Lower lobe of right lung (tissue), 2 donors: ENCODE data around the gene NUP42. TPM values are rescaled to one million over a fixed set of nuclear protein-coding genes. Genes with fewer than 3 reads are reported as not detected.

Experiments
- ATAC-seq, 2 donors: fragments of 200-7000 bp; cut with Tn5 transposase; one replicate each; pipeline ENCODE4 v1.9.1; 2020 to 2022; ENCODE audit warnings: mild to moderate bottlenecking in 2 of 2, moderate library complexity in 2 of 2
- DNase-seq: peaks from one replicate; pipeline ENCODE4 v3.0.0-alpha.2; 2020
- H3K27ac ChIP-seq: fragments of 200-600 bp; one replicate; pipeline ENCODE4 v1.8.0; 2022
- H3K27me3 ChIP-seq: fragments of 200-600 bp; one replicate; pipeline ENCODE4 v1.8.0; 2022; ENCODE audit warnings: low read depth
- H3K36me3 ChIP-seq: fragments of 200-600 bp; one replicate; pipeline ENCODE4 v1.8.0; 2022; ENCODE audit warnings: mild to moderate bottlenecking
- H3K4me1 ChIP-seq: fragments of 200-600 bp; one replicate; pipeline ENCODE4 v1.8.0; 2022
- H3K4me3 ChIP-seq: fragments of 200-600 bp; one replicate; pipeline ENCODE4 v1.8.0; 2022; ENCODE audit warnings: mild to moderate bottlenecking
- H3K9me3 ChIP-seq: fragments of 200-600 bp; one replicate; pipeline ENCODE4 v1.8.0; 2022
- intact Hi-C: fragments of 100-400 bp; cut with DNase I; formaldehyde crosslinking; loops from one replicate; pipeline ENCODE4 v1.11.0; 2022
- total RNA-seq: library from RNA; stranded (reverse); fragmentation: NEBNext Ultra II Directional; extraction: Animal tissue kit (Norgen Biotek cat#: 25700); gene quantifications from one replicate; pipeline ENCODE4 v1.2.1, GENCODE V29; 2021
- TF ChIP-seq, protein P1 (sequence below): fragments of 200-600 bp; IDR thresholded peaks from one replicate; pipeline ENCODE4 v1.8.0; 2022; ENCODE audit warnings: antibody characterized with exemption, mild to moderate bottlenecking
- donor health status: DM: no; HTN: yes; CAD: no; lungs with severe emphysema.

The NUP42 gene
- total RNA-seq, 1 donor from 2014 or later, result 32.7 TPM

DNA sequence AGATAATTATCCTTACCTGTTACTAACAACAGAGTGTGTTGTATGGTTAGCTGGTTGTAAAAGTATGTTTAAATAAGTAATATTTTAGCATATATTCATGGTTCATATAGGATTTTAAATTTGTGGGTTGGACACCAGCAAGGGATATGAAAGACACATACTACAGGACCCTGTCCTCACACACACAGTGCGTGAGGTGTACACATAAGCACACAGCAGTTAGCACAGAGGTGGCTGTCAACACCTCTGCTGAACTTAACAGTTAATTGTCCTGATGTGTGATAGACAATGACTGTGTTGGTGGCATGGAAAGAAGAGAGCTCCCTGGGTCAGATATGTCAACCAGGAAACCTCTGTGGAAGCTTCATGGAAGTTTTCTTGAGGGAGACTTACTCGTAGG lies 23.3 kb upstream of the NUP42 start:
- no peak for DNase-seq
- TF ChIP-seq, protein P1, sequence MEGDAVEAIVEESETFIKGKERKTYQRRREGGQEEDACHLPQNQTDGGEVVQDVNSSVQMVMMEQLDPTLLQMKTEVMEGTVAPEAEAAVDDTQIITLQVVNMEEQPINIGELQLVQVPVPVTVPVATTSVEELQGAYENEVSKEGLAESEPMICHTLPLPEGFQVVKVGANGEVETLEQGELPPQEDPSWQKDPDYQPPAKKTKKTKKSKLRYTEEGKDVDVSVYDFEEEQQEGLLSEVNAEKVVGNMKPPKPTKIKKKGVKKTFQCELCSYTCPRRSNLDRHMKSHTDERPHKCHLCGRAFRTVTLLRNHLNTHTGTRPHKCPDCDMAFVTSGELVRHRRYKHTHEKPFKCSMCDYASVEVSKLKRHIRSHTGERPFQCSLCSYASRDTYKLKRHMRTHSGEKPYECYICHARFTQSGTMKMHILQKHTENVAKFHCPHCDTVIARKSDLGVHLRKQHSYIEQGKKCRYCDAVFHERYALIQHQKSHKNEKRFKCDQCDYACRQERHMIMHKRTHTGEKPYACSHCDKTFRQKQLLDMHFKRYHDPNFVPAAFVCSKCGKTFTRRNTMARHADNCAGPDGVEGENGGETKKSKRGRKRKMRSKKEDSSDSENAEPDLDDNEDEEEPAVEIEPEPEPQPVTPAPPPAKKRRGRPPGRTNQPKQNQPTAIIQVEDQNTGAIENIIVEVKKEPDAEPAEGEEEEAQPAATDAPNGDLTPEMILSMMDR, result no peak
- H3K4me1 ChIP-seq, result no peaks in the 10 kb centered on the region

DNA sequence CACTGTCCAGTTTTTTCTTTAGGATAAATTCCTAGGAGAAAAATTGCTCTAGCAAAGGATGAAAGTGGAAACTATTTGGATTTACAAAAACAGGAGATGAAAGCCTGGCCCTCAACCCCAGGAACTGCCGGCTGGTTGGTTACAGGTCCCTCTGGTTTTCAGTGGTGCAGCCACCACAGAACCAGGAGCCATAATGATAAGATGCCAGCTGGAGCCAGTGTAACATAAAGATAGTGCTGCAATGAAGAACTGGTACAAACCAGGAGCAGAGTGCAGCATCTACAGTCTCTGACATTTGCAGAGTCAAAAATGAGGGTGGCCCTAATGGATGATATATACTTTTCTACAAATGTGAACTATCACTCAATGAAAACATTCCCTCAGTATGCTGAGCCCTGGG lies 20.4 kb upstream of the NUP42 start:
- no peak overlapping the region for H3K27ac ChIP-seq
- H3K4me3 ChIP-seq, result no peak overlapping the region
- H3K9me3 ChIP-seq, result no peaks in the 10 kb centered on the region
- no peak for DNase-seq
- intact Hi-C loops, result no loop called here
- no peak for ATAC-seq
- H3K27me3 ChIP-seq, result no peaks in the 10 kb centered on the region
- TF ChIP-seq, protein P1, result no peak
- H3K36me3 ChIP-seq, result peaks cover 16% of the 10 kb centered on the region
- no peaks in the 10 kb centered on the region for H3K4me1 ChIP-seq

More for the DNA sequence above, 23.3 kb upstream of the NUP42 start:
- H3K27ac ChIP-seq, result no peak overlapping the region
- H3K9me3 ChIP-seq, result no peaks in the 10 kb centered on the region
- H3K27me3 ChIP-seq, result no peaks in the 10 kb centered on the region
- no peak for ATAC-seq
- H3K4me3 ChIP-seq, result no peak overlapping the region
- intact Hi-C loops, result no loop called here
- H3K36me3 ChIP-seq, result peaks cover 16% of the 10 kb centered on the region

DNA sequence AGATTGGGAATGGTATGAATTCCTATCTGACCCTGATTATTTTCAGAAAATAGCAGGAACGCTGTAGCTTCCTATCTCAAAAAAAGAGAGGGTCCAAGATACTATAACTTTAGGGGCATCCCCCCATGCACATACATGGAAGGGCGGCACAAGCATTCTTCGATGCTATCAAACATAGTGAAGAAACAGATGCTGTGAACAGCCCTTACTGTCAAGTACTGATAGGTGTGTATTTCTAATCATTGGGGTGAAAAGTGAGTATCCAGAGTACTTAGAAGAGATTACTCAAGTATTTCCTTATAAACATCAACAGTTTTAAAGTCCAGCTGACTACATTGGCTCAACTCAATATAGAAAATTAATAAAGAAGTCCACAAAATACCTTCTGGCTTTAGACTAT lies 17.0 kb upstream of the NUP42 start:
- intact Hi-C loops, result no loop called here
- Histone ChIP-seq H3K9me3 (no peaks in the 10 kb centered on the region), H3K4me1 (no peaks in the 10 kb centered on the region), H3K4me3 (no peak overlapping the region), H3K36me3 (peaks cover 7% of the 10 kb centered on the region), H3K27me3 (no peaks in the 10 kb centered on the region), H3K27ac (no peak overlapping the region)
- TF ChIP-seq, protein P1, result no peak
- no peak for ATAC-seq
- no peak for DNase-seq

DNA sequence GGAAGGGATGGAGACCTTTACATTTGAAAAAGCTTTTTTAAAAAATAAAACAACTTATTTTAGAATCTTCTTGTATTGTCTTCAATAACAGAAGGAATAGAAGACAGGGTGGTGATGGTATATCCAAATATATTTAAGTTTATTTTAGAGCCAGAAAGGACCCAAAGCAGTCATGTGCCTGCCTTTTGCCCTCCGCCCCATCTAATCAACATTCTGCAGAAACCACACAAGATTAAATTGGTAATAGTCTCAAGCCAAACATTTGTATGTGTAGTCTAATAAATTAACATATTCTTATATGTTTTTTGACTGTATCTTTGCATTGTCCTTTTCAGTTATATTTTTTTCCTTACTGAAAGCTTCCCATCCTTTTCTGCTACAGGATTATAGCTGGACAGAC lies 16.5 kb upstream of the NUP42 start:
- peaks cover 7% of the 10 kb centered on the region for H3K36me3 ChIP-seq
- no peak overlapping the region for H3K27ac ChIP-seq
- DNase-seq (no peak), ATAC-seq (no peak)
- H3K9me3 ChIP-seq, result no peaks in the 10 kb centered on the region
- TF ChIP-seq, protein P1, result no peak
- no peaks in the 10 kb centered on the region for H3K4me1 ChIP-seq
- no peaks in the 10 kb centered on the region for H3K27me3 ChIP-seq
- intact Hi-C loops, result no loop called here
- no peak overlapping the region for H3K4me3 ChIP-seq

DNA sequence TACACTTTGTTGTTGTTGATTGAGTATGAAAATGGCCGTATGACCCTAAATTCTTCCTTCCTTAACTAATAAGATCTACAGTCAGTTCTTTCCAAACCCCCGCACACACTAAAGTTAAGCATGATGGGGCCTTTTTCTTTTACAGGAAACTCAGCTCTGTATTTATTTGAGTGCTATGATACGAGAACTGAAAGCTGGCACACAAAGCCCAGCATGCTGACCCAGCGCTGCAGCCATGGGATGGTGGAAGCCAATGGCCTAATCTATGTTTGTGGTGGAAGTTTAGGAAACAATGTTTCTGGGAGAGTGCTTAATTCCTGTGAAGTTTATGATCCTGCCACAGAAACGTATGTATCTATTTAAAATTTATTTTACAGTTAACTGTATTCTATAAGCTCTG lies 14.2 kb upstream of the NUP42 start:
- intact Hi-C loops, result no loop called here
- Histone ChIP-seq H3K4me1 (no peaks in the 10 kb centered on the region), H3K27ac (no peak overlapping the region), H3K36me3 (peaks cover 7% of the 10 kb centered on the region), H3K27me3 (no peaks in the 10 kb centered on the region), H3K4me3 (no peak overlapping the region), H3K9me3 (no peaks in the 10 kb centered on the region)
- DNase-seq (no peak), ATAC-seq (no peak)
- TF ChIP-seq, protein P1, result no peak
